DOHH2 (cell line): ENCODE data around the gene FAS.

Source experiments
- H3F3A ChIP-seq: fragments of 200-600 bp; sonication (generic), shearing (Covaris generic); 2 replicates; pipeline ENCODE4 v1.6.0; 2016; ENCODE audit warnings: antibody characterized with exemption, mild to moderate bottlenecking; ENCODE audit not compliant: control insufficient read depth, insufficient read depth
- H3K27ac ChIP-seq: fragments of 200-600 bp; sonication (generic); 2 replicates; pipeline ENCODE4 v1.5.1; 2014; ENCODE audit warnings: low read depth, mild to moderate bottlenecking, low read length, moderate library complexity
- H3K27me3 ChIP-seq: fragments of 200-600 bp; sonication (generic); 2 replicates; pipeline ENCODE4 v1.6.1; 2014; ENCODE audit warnings: mild to moderate bottlenecking, low read length, mixed read lengths; ENCODE audit not compliant: control insufficient read depth
- H3K36me3 ChIP-seq: fragments of 200-600 bp; sonication (generic); 2 replicates; pipeline ENCODE4 v1.6.1; 2014; ENCODE audit warnings: mild to moderate bottlenecking, low read length, moderate library complexity, mixed read lengths; ENCODE audit not compliant: control insufficient read depth
- H3K4me1 ChIP-seq: fragments of 200-600 bp; sonication (generic); 2 replicates; pipeline ENCODE4 v1.6.1; 2014; ENCODE audit warnings: mild to moderate bottlenecking, low read length, mixed read lengths; ENCODE audit not compliant: control insufficient read depth
- H3K4me2 ChIP-seq: fragments of 200-600 bp; sonication (generic); 2 replicates; pipeline ENCODE4 v1.6.0; 2014; ENCODE audit warnings: mild to moderate bottlenecking, low read length, moderate library complexity
- H3K4me3 ChIP-seq: fragments of 200-600 bp; sonication (generic); 2 replicates; pipeline ENCODE4 v1.5.1; 2014; ENCODE audit warnings: mild to moderate bottlenecking, low read length, mixed read lengths
- H3K79me2 ChIP-seq: fragments of 200-600 bp; sonication (generic); 2 replicates; pipeline ENCODE4 v1.6.1; 2014; ENCODE audit warnings: mild to moderate bottlenecking, low read length, mixed read lengths; ENCODE audit not compliant: control insufficient read depth
- H3K9me2 ChIP-seq: fragments of 200-600 bp; sonication (generic); replicated peaks from 2 replicates; pipeline ENCODE4 v1.6.1; 2014; ENCODE audit warnings: mild to moderate bottlenecking, low read length, mixed read lengths; ENCODE audit not compliant: control insufficient read depth
- H3K9me3 ChIP-seq: fragments of 200-600 bp; sonication (generic); 2 replicates; pipeline ENCODE4 v1.6.1; 2014; ENCODE audit warnings: antibody characterized with exemption, low read length, mixed read lengths; ENCODE audit not compliant: control insufficient read depth, insufficient read depth
- H4K20me1 ChIP-seq: fragments of 200-600 bp; sonication (generic); 2 replicates; pipeline ENCODE4 v1.6.0; 2014; ENCODE audit warnings: low read depth, mild to moderate bottlenecking, antibody characterized with exemption, low read length, moderate library complexity; ENCODE audit not compliant: control insufficient read depth, insufficient read depth
- CTCF ChIP-seq: fragments of 200-600 bp; sonication (generic); IDR thresholded peaks from one replicate; pipeline ENCODE4 v1.5.1; 2014; ENCODE audit warnings: antibody characterized with exemption, mild to moderate bottlenecking, low read depth, low read length; ENCODE audit not compliant: poor library complexity, severe bottlenecking
- EZH2phosphoT487 ChIP-seq: fragments of 200-600 bp; sonication (generic); IDR thresholded peaks from 2 replicates; pipeline ENCODE4 v1.6.1; 2017; ENCODE audit warnings: borderline replicate concordance, mild to moderate bottlenecking, antibody characterized with exemption, low read length, moderate library complexity, mixed read lengths

The FAS gene

GRCh38 chr10:88954458-88955083 lies 36.0 kb upstream of the FAS start:
- Histone ChIP-seq H3K36me3 (no peaks in the 10 kb centered on the region), H3K4me2 (no peak overlapping the region), H3K4me1 (no peaks in the 10 kb centered on the region), H3K9me3 (no peaks in the 10 kb centered on the region), H4K20me1 (no peaks in the 10 kb centered on the region), H3K4me3 (no peak overlapping the region), H3K27ac (no peak overlapping the region), H3K9me2 (no peaks in the 10 kb centered on the region), H3F3A (no peaks in the 10 kb centered on the region), H3K27me3 (no peaks in the 10 kb centered on the region), H3K79me2 (no peaks in the 10 kb centered on the region)
- TF ChIP-seq EZH2phosphoT487 (no peak), CTCF (no peak)

- Histone ChIP-seq H3K4me3 (no peak overlapping the region), H3K27me3 (peaks cover 3% of the 10 kb centered on the region; the same call in 1 of the 2 replicates), H3K27ac (no peak overlapping the region), H3F3A (no peaks in the 10 kb centered on the region), H3K36me3 (no peaks in the 10 kb centered on the region), H3K79me2 (no peaks in the 10 kb centered on the region), H4K20me1 (no peaks in the 10 kb centered on the region), H3K4me2 (no peak overlapping the region), H3K9me2 (no peaks in the 10 kb centered on the region), H3K9me3 (no peaks in the 10 kb centered on the region), H3K4me1 (no peaks in the 10 kb centered on the region)
- no peak for TF ChIP-seq CTCF
- no peak for TF ChIP-seq EZH2phosphoT487
Measured at GRCh38 chr10:88957381-88957780, 33.2 kb upstream of the FAS start.

- H3K9me3 ChIP-seq: no peaks in the 10 kb centered on the region
- no peaks in the 10 kb centered on the region for H3K4me1 ChIP-seq
- H3K4me2 ChIP-seq: no peak overlapping the region
- no peaks in the 10 kb centered on the region for H4K20me1 ChIP-seq
- H3F3A ChIP-seq: no peaks in the 10 kb centered on the region
- no peaks in the 10 kb centered on the region for H3K79me2 ChIP-seq
- H3K9me2 ChIP-seq: no peaks in the 10 kb centered on the region
- TF ChIP-seq CTCF (no peak), EZH2phosphoT487 (no peak)
- H3K27me3 ChIP-seq: peaks cover 3% of the 10 kb centered on the region; the same call in 1 of the 2 replicates
- H3K27ac ChIP-seq: no peak overlapping the region
- no peak overlapping the region for H3K4me3 ChIP-seq
- H3K36me3 ChIP-seq: no peaks in the 10 kb centered on the region
Measured at GRCh38 chr10:88958721-88959120, 31.9 kb upstream of the FAS start.
